ENCODE results near the gene TMEM39B. TPM values are rescaled to one million over a fixed set of nuclear protein-coding genes. Genes with fewer than 3 reads are reported as not detected.
"Not testable (repeated sequence)": the region's sequence is repeated elsewhere in the genome, so short reads cannot be mapped to it uniquely, and the experiment has no call there.

The TMEM39B gene
- total RNA-seq, 1 experiment from 2014 or later = 30.4 TPM

- intact Hi-C loops (cut with micrococcal nuclease; ENCODE audit: unreplicated experiment) = loop anchor here (10.0 kb wide), 1 partner anchor 98 kb away; no protein-coding TSS in a partner anchor
- Histone ChIP-seq H3K4me3 (ENCODE audit: low read depth, low read length, poor library complexity, severe bottlenecking) (no peak overlapping the region), H3K36me3 (ENCODE audit: insufficient read depth, low read length, poor library complexity, severe bottlenecking) (peaks cover 34% of the 10 kb centered on the region), H3K9me3 (ENCODE audit: low read depth, low read length, poor library complexity, severe bottlenecking) (no peaks in the 10 kb centered on the region), H3K27ac (ENCODE audit: low read depth, low read length, poor library complexity, severe bottlenecking) (peak overlapping the region; percentile 77), H3K4me1 (ENCODE audit: insufficient read depth, low read length, poor library complexity, severe bottlenecking) (peaks cover 39% of the 10 kb centered on the region), H3K27me3 (replicated peaks; ENCODE audit: insufficient read depth, low read depth, low read length, poor library complexity) (no peaks in the 10 kb centered on the region)
- ChIA-PET CTCF (interaction anchor here (0.6 to 2.2 kb wide), 5 partner anchors 10 to 274 kb away, joined by 3 to 10 read pairs (median 8); partner anchors contain the start of gene TMEM39B), POLR2A (ENCODE audit: low non-redundant PET) (interaction anchor here (0.5 to 0.8 kb wide), 2 partner anchors 9 to 59 kb away, joined by 3 to 4 read pairs; partner anchors contain the start of gene TMEM39B)
- BruUV-seq (replicated peaks) = no TSS peak
- TF ChIP-seq CTCF (conservative IDR thresholded peaks at IDR 0.05; ENCODE audit: low read depth, low read length) (peak; percentile 72), EZH2 (IDR thresholded peaks at IDR 0.05; ENCODE audit: borderline replicate concordance, low read depth, low read length, poor library complexity, severe bottlenecking) (no peak)
- peak; percentile 87 for DNase-seq (ENCODE audit: low spot score)
Observed at GRCh38 chr1:32063261-32063681, 9.5 kb upstream of the TMEM39B start.

DNA sequence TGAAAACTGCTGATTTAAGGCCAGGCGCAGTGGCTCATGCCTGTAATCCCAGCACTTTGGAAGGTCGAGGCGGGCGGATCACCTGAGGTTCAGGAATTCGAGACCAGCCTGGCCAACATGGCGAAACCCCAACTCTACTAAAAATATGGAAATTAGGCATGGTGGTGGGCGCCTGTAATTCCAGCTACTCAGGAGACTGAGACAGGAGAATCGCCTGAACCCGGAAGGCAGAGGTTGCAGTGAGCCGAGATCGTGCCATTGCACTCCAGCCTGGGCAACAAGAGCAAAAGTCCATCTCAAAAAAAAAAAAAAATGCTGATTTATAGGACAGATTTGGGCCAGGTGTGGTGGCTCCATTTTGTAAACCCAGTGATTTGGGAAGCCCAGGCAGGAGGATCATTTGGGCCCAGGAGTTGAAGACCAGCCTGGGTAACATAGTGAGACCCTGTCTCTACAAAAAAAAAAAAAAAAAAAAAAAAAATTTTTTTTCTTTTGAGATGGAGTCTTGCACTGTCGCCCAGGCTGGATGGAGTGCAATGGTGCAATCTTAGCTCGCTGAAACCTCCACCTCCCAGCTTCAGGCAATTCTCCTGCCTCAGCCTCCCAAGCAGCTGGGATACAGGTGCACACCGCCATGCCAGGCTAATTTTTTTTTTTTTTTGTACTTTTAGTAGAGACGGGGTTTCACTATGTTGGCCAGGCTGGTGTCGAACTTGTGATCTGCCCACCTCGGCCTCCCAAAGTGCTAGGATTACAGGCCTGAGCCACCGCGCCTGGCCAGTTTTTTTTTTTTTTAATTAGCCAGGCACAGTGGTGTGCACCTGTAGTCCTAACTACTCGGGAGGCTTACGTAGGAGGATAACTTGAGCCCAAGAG, 6.9 kb upstream of the TMEM39B start:
- BruUV-seq (replicated peaks); H3K36me3 ChIP-seq (ENCODE audit: insufficient read depth, low read length, poor library complexity, severe bottlenecking); H3K4me3 ChIP-seq (ENCODE audit: low read depth, low read length, poor library complexity, severe bottlenecking); DNase-seq (ENCODE audit: low spot score); H3K27me3 ChIP-seq (replicated peaks; ENCODE audit: insufficient read depth, low read depth, low read length, poor library complexity); CTCF ChIA-PET; H3K9me3 ChIP-seq (ENCODE audit: low read depth, low read length, poor library complexity, severe bottlenecking): not testable (repeated sequence)
- H3K27ac ChIP-seq (ENCODE audit: low read depth, low read length, poor library complexity, severe bottlenecking) = peak overlapping the region; percentile 59
- peaks cover 49% of the 10 kb centered on the region for H3K4me1 ChIP-seq (ENCODE audit: insufficient read depth, low read length, poor library complexity, severe bottlenecking)
- intact Hi-C loops (cut with micrococcal nuclease; ENCODE audit: unreplicated experiment) = loop anchor here (10.0 kb wide), 1 partner anchor 101 kb away; no protein-coding TSS in a partner anchor
- POLR2A ChIA-PET (ENCODE audit: low non-redundant PET) = interaction anchor here (0.5 to 0.7 kb wide), 3 partner anchors 9 to 62 kb away, joined by 3 to 5 read pairs (median 4); no protein-coding TSS in a partner anchor

DNA sequence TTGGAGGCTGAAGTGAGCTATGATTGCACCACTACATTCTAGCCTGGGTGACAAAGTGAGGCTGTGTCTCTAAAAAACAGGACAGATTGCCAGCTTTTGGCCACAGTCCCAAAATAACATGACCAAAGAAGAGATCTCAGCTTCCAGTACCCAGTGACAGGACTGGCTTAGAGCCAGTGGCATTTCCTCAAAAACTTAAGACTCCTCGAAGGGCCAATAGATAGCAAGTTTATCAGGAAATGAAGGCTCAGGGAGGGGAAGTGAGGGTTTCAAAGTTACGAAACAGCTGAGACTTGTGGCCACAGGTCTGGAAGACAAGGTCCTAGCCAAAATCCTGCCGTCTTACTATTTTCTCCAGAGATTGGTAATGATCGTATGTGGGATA, 6.3 kb upstream of the TMEM39B start:
- BruUV-seq (replicated peaks) = TSS peak; percentile 19
- Histone ChIP-seq H3K9me3 (ENCODE audit: low read depth, low read length, poor library complexity, severe bottlenecking) (no peaks in the 10 kb centered on the region), H3K4me3 (ENCODE audit: low read depth, low read length, poor library complexity, severe bottlenecking) (no peak overlapping the region), H3K4me1 (ENCODE audit: insufficient read depth, low read length, poor library complexity, severe bottlenecking) (peaks cover 45% of the 10 kb centered on the region), H3K27me3 (replicated peaks; ENCODE audit: insufficient read depth, low read depth, low read length, poor library complexity) (no peaks in the 10 kb centered on the region), H3K36me3 (ENCODE audit: insufficient read depth, low read length, poor library complexity, severe bottlenecking) (peaks cover 1% of the 10 kb centered on the region), H3K27ac (ENCODE audit: low read depth, low read length, poor library complexity, severe bottlenecking) (peak overlapping the region; percentile 59)
- intact Hi-C loops (cut with micrococcal nuclease; ENCODE audit: unreplicated experiment) = loop anchor here (10.0 kb wide), 1 partner anchor 102 kb away; no protein-coding TSS in a partner anchor
- POLR2A ChIA-PET (ENCODE audit: low non-redundant PET) = interaction anchor here (0.5 to 0.7 kb wide), 2 partner anchors 10 to 63 kb away, joined by 3 to 5 read pairs; no protein-coding TSS in a partner anchor
- no peak for TF ChIP-seq CTCF (conservative IDR thresholded peaks at IDR 0.05; ENCODE audit: low read depth, low read length)
- no peak for TF ChIP-seq EZH2 (IDR thresholded peaks at IDR 0.05; ENCODE audit: borderline replicate concordance, low read depth, low read length, poor library complexity, severe bottlenecking)
- CTCF ChIA-PET = no interaction called here
- DNase-seq (ENCODE audit: low spot score) = peak; percentile 99
